ENCODE data around the gene TGFBR1.

DNA sequence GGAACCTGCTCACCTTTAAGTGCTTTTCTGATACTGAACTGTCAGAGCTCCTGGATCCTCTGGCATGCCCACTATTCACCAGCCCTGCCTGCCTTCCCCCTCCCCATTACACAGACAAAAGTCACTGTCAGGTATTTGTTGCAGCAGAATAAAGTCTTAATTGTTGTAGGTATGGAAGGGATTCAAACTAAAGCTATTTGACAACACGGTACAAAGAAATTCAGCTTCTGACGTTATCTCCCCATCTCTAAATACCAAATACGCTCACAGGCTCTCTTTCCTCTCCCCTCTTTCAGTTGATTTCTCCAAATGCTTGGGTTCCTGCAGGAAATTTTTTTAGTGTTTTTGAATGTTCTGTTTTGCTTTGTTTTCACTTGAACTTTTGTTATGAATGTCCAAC lies 9.3 kb upstream of the TGFBR1 start:
- TF ChIP-seq, protein P1, sequence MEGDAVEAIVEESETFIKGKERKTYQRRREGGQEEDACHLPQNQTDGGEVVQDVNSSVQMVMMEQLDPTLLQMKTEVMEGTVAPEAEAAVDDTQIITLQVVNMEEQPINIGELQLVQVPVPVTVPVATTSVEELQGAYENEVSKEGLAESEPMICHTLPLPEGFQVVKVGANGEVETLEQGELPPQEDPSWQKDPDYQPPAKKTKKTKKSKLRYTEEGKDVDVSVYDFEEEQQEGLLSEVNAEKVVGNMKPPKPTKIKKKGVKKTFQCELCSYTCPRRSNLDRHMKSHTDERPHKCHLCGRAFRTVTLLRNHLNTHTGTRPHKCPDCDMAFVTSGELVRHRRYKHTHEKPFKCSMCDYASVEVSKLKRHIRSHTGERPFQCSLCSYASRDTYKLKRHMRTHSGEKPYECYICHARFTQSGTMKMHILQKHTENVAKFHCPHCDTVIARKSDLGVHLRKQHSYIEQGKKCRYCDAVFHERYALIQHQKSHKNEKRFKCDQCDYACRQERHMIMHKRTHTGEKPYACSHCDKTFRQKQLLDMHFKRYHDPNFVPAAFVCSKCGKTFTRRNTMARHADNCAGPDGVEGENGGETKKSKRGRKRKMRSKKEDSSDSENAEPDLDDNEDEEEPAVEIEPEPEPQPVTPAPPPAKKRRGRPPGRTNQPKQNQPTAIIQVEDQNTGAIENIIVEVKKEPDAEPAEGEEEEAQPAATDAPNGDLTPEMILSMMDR (IDR thresholded peaks at IDR 0.05): no peak
- no peak for TF ChIP-seq POLR2A (IDR thresholded peaks at IDR 0.05)
